KMS-11 (cell line): ENCODE measurements around the gene FUZ.

Experiments used
- H2AFZ ChIP-seq: fragments of 200-600 bp; sonication (generic); 2 replicates; pipeline ENCODE4 v1.6.1; 2016; ENCODE audit warnings: antibody characterized with exemption, mixed run types, low read depth
- H3K27ac ChIP-seq: fragments of 200-600 bp; sonication (generic); 2 replicates; pipeline ENCODE4 v1.6.1; 2016; ENCODE audit warnings: mild to moderate bottlenecking, mixed run types
- H3K27me3 ChIP-seq: fragments of 200-600 bp; sonication (generic); 2 replicates; pipeline ENCODE4 v1.6.1; 2017; ENCODE audit warnings: mild to moderate bottlenecking, low read depth, mixed run types, moderate library complexity; ENCODE audit not compliant: insufficient read depth
- H3K36me3 ChIP-seq: fragments of 200-600 bp; sonication (generic); 2 replicates; pipeline ENCODE4 v1.6.1; 2017; ENCODE audit warnings: mild to moderate bottlenecking, mixed run types; ENCODE audit not compliant: insufficient read depth
- H3K4me1 ChIP-seq: fragments of 200-600 bp; sonication (generic); 2 replicates; pipeline ENCODE4 v1.6.1; 2016; ENCODE audit warnings: mild to moderate bottlenecking, low read depth, mixed run types; ENCODE audit not compliant: poor library complexity, severe bottlenecking
- H3K4me2 ChIP-seq: fragments of 200-600 bp; sonication (generic); 2 replicates; pipeline ENCODE4 v1.7.0; 2016; ENCODE audit warnings: mild to moderate bottlenecking, mixed run types
- H3K4me3 ChIP-seq: fragments of 200-600 bp; sonication (generic); IDR thresholded peaks from 2 replicates; pipeline ENCODE4 v1.6.1; 2017; ENCODE audit warnings: low read depth, low read length, mixed read lengths; ENCODE audit not compliant: insufficient read depth
- H3K79me2 ChIP-seq: fragments of 200-600 bp; sonication (generic); 2 replicates; pipeline ENCODE4 v1.6.1; 2016; ENCODE audit warnings: low read depth, mixed run types; ENCODE audit not compliant: insufficient read depth
- H3K9ac ChIP-seq: fragments of 200-600 bp; sonication (generic); 2 replicates; pipeline ENCODE4 v1.6.1; 2016; ENCODE audit warnings: mild to moderate bottlenecking, mixed run types
- H4K20me1 ChIP-seq: fragments of 200-600 bp; sonication (generic); 2 replicates; pipeline ENCODE4 v1.6.1; 2016; ENCODE audit warnings: mild to moderate bottlenecking, mixed run types; ENCODE audit not compliant: insufficient read depth
- TF ChIP-seq, protein P1 (sequence below): fragments of 200-600 bp; sonication (generic); conservative IDR thresholded peaks from 2 replicates; pipeline ENCODE4 v1.6.1; 2017; ENCODE audit warnings: low read depth, mild to moderate bottlenecking, antibody characterized with exemption, low read length, moderate library complexity, mixed read lengths

The FUZ gene

DNA sequence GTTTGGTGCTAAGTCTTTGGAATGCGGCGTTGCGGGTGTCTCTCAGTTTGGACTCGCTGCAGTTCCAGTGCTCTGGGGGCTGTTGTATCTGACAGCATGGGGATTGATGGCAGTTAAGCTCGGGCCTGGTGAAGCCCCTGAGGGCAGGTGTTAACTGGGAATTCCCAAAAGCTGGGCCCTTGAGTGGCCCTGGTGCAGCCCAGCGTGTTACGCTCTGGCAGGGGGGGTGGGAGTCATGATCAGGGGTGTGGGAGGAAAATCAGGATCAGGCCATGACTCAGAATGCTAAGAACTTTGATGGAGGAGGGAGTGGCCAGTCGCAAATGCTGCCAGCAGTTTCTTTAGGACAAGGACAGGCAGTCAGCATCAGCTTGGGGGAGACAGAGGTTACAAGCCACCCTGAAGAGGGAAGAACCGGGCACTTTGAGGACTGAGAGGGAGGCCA, 26.7 kb downstream of the FUZ start:
- Histone ChIP-seq H3K27me3 (no peaks in the 10 kb centered on the region), H3K4me3 (no peak overlapping the region), H3K9ac (no peak overlapping the region), H4K20me1 (no peaks in the 10 kb centered on the region), H3K79me2 (no peaks in the 10 kb centered on the region), H3K4me2 (no peak overlapping the region), H3K36me3 (peaks cover 3% of the 10 kb centered on the region; the same call in 1 of the 2 replicates), H3K4me1 (no peaks in the 10 kb centered on the region), H2AFZ (no peak overlapping the region), H3K27ac (no peak overlapping the region)
- TF ChIP-seq, protein P1, sequence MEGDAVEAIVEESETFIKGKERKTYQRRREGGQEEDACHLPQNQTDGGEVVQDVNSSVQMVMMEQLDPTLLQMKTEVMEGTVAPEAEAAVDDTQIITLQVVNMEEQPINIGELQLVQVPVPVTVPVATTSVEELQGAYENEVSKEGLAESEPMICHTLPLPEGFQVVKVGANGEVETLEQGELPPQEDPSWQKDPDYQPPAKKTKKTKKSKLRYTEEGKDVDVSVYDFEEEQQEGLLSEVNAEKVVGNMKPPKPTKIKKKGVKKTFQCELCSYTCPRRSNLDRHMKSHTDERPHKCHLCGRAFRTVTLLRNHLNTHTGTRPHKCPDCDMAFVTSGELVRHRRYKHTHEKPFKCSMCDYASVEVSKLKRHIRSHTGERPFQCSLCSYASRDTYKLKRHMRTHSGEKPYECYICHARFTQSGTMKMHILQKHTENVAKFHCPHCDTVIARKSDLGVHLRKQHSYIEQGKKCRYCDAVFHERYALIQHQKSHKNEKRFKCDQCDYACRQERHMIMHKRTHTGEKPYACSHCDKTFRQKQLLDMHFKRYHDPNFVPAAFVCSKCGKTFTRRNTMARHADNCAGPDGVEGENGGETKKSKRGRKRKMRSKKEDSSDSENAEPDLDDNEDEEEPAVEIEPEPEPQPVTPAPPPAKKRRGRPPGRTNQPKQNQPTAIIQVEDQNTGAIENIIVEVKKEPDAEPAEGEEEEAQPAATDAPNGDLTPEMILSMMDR, result no peak

- Histone ChIP-seq H3K36me3 (peaks cover 3% of the 10 kb centered on the region; the same call in 1 of the 2 replicates), H3K27ac (no peak overlapping the region), H3K79me2 (no peaks in the 10 kb centered on the region), H3K4me1 (no peaks in the 10 kb centered on the region), H3K27me3 (no peaks in the 10 kb centered on the region), H3K9ac (no peak overlapping the region), H3K4me2 (no peak overlapping the region), H3K4me3 (no peak overlapping the region), H4K20me1 (no peaks in the 10 kb centered on the region), H2AFZ (no peak overlapping the region)
- TF ChIP-seq, protein P1, result no peak
Measured at GRCh38 chr19:49782515-49782914, 30.6 kb downstream of the FUZ start.

DNA sequence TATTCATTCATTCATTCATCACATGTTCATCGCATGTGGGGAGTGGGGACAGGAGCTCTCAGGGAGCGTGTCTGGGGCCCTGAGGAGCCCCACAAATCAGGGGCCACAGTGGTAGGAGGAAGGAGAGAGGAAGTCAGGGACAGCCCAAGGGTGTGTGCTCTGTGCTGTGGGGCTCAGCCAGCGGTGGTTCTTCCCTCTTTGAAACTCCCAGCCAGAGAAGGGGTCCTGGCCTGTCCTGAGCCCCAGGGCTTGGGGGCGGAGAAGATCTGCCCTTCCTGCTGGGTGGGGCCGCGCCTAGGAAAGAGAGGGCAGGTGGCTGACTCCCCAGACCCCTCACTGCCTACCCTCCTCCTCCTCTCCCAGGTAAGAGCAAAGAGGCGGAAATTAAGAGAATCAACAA, 31.7 kb downstream of the FUZ start:
- Histone ChIP-seq H2AFZ (no peak overlapping the region), H3K27me3 (no peaks in the 10 kb centered on the region), H3K36me3 (peaks cover 3% of the 10 kb centered on the region; the same call in 1 of the 2 replicates), H3K4me3 (no peak overlapping the region), H3K27ac (no peak overlapping the region), H3K4me1 (no peaks in the 10 kb centered on the region), H3K79me2 (no peaks in the 10 kb centered on the region), H3K9ac (no peak overlapping the region), H3K4me2 (no peak overlapping the region), H4K20me1 (no peaks in the 10 kb centered on the region)
- TF ChIP-seq, protein P1, result no peak

GRCh38 chr19:49780861-49781260, 32.2 kb downstream of the FUZ start:
- Histone ChIP-seq H4K20me1 (no peaks in the 10 kb centered on the region), H3K79me2 (no peaks in the 10 kb centered on the region), H3K4me1 (no peaks in the 10 kb centered on the region), H3K4me3 (no peak overlapping the region), H3K27ac (no peak overlapping the region), H3K36me3 (peaks cover 3% of the 10 kb centered on the region; the same call in 1 of the 2 replicates), H3K4me2 (no peak overlapping the region), H3K27me3 (no peaks in the 10 kb centered on the region), H3K9ac (no peak overlapping the region), H2AFZ (no peak overlapping the region)
- TF ChIP-seq, protein P1, result no peak
